ENCODE data around the gene ARL8B. TPM values are rescaled to one million over a fixed set of nuclear protein-coding genes. Genes with fewer than 3 reads are reported as not detected.
"Not testable (repeated sequence)": the region's sequence is repeated elsewhere in the genome, so short reads cannot be mapped to it uniquely, and the experiment has no call there.

ARL8B gene
- polyA plus RNA-seq, 1 experiment: 47.0 TPM

- Histone ChIP-seq H3K27me3 (ENCODE audit: control insufficient read depth, insufficient read depth, low read length) (peaks cover 5% of the 10 kb centered on the region), H3K27ac (ENCODE audit: low read depth, low read length) (no peak overlapping the region), H3K9me3 (ENCODE audit: control insufficient read depth, insufficient read depth, low read length) (no peaks in the 10 kb centered on the region), H3K4me3 (ENCODE audit: low read depth, low read length) (no peak overlapping the region)
- ChIA-PET CTCF (interaction anchor here (0.7 kb wide), 1 partner anchor 132 kb away, joined by 4 read pairs; no protein-coding TSS in a partner anchor), POLR2A (no interaction called here)
- TF ChIP-seq CTCF (IDR thresholded peaks at IDR 0.05; ENCODE audit: low read depth, low read length): no peak
- DNase-seq (ENCODE audit: low read depth, low spot score): no peak
Measured at GRCh38 chr3:5110337-5110736, 11.8 kb upstream of the ARL8B start.

DNA sequence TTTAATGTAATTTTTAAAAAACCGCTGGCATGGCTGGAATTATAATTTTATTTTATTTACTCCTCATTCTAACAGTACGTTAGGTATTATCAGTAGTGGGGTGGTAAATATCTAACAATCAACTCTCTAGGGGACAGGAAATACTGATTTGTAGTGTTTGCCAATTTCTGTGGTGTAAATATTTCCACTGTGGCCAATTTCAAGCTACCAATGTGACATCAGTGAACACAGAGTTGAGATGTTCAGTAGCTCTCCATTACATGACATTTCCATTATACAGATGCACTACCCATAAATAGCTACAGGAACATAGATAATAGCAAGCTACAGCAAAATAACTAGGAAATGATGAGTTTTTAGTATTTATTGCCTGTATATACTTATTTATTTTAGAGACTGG, 10.0 kb upstream of the ARL8B start:
- Histone ChIP-seq H3K27me3 (ENCODE audit: control insufficient read depth, insufficient read depth, low read length) (no peaks in the 10 kb centered on the region), H3K9me3 (ENCODE audit: control insufficient read depth, insufficient read depth, low read length) (no peaks in the 10 kb centered on the region), H3K4me3 (ENCODE audit: low read depth, low read length) (no peak overlapping the region), H3K27ac (ENCODE audit: low read depth, low read length) (no peak overlapping the region)
- ChIA-PET POLR2A (no interaction called here), CTCF (interaction anchor here (2.0 kb wide), 1 partner anchor 10 kb away, joined by 12 read pairs; the partner anchor contains the start of gene ARL8B)
- no peak for DNase-seq (ENCODE audit: low read depth, low spot score)
- no peak for TF ChIP-seq CTCF (IDR thresholded peaks at IDR 0.05; ENCODE audit: low read depth, low read length)

- H3K9me3 ChIP-seq (ENCODE audit: control insufficient read depth, insufficient read depth, low read length); H3K4me3 ChIP-seq (ENCODE audit: low read depth, low read length); DNase-seq (ENCODE audit: low read depth, low spot score); H3K27ac ChIP-seq (ENCODE audit: low read depth, low read length); POLR2A ChIA-PET; H3K27me3 ChIP-seq (ENCODE audit: control insufficient read depth, insufficient read depth, low read length); CTCF ChIA-PET: not testable (repeated sequence)
Measured at GRCh38 chr3:5113726-5114125, 8.4 kb upstream of the ARL8B start.

GRCh38 chr3:5115506-5116162, 6.5 kb upstream of the ARL8B start:
- DNase-seq (ENCODE audit: low read depth, low spot score): no peak
- POLR2A ChIA-PET: no interaction called here
- H3K27ac ChIP-seq (ENCODE audit: low read depth, low read length): no peak overlapping the region
- no peaks in the 10 kb centered on the region; the same call in 1 of the 2 replicates for H3K9me3 ChIP-seq (ENCODE audit: control insufficient read depth, insufficient read depth, low read length)
- TF ChIP-seq CTCF (IDR thresholded peaks at IDR 0.05; ENCODE audit: low read depth, low read length): no peak
- no peaks in the 10 kb centered on the region for H3K27me3 ChIP-seq (ENCODE audit: control insufficient read depth, insufficient read depth, low read length)
- CTCF ChIA-PET: interaction anchor here (0.8 to 1.0 kb wide), 2 partner anchors 404 to 460 kb away, joined by 3 read pairs; no protein-coding TSS in a partner anchor
- H3K4me3 ChIP-seq (ENCODE audit: low read depth, low read length): no peak overlapping the region

GRCh38 chr3:5116538-5116937, 5.6 kb upstream of the ARL8B start:
- ChIA-PET CTCF (no interaction called here), POLR2A (no interaction called here)
- no peak for TF ChIP-seq CTCF (IDR thresholded peaks at IDR 0.05; ENCODE audit: low read depth, low read length)
- H3K9me3 ChIP-seq (ENCODE audit: control insufficient read depth, insufficient read depth, low read length): no peaks in the 10 kb centered on the region; the same call in 1 of the 2 replicates
- no peaks in the 10 kb centered on the region for H3K27me3 ChIP-seq (ENCODE audit: control insufficient read depth, insufficient read depth, low read length)
- DNase-seq (ENCODE audit: low read depth, low spot score): no peak
- H3K27ac ChIP-seq (ENCODE audit: low read depth, low read length): no peak overlapping the region
- no peak overlapping the region for H3K4me3 ChIP-seq (ENCODE audit: low read depth, low read length)
